Stimulated activated CD4-positive, alpha-beta T cell treated with anti-CD3 and anti-CD28 coated beads, Interleukin-12 subunit alpha, Interleukin-12 subunit beta, amount 100 ng/mL, for 4 hours (primary cell): ENCODE data around the gene MARK4.
A peak's percentile ranks its signal among the peaks of the same experiment; 100 is the strongest.
"Not testable (repeated sequence)": the region's sequence is repeated elsewhere in the genome, so short reads cannot be mapped to it uniquely, and the experiment has no call there.

Experiments used
- DNase-seq: peaks from one replicate; pipeline ENCODE4 v3.0.0-alpha.2; 2020

Gene MARK4

GRCh38 chr19:45250832-45251451, at the start of gene MARK4:
Gene MARK4, plus strand, starts transcription at chr19:45251271. Its CDS starts 318 bp downstream, at chr19:45251589.
- DNase-seq = peak; percentile 57

DNA sequence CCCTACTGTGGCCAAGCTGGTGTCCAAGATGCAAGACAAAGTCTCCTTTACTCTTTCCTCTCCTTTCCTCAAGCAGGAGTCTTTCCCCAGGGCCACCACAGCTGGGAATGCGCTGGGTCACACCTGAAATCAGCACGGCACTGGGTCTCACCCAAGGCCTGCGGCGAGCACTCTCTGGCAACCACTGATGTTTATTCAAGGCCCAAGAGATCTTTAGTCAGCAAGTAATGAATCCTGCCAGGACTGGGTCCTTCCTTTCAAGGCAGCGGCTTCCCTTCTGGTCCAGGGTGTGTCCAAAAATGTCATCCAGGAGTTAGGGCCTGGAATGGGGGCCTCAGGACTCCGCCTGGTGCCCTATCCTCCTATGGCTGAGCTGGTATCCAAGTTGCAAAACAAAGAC, 48.4 kb upstream of the MARK4 start:
- DNase-seq = no peak

GRCh38 chr19:45205810-45206209, 45.3 kb upstream of the MARK4 start:
- no peak for DNase-seq

DNA sequence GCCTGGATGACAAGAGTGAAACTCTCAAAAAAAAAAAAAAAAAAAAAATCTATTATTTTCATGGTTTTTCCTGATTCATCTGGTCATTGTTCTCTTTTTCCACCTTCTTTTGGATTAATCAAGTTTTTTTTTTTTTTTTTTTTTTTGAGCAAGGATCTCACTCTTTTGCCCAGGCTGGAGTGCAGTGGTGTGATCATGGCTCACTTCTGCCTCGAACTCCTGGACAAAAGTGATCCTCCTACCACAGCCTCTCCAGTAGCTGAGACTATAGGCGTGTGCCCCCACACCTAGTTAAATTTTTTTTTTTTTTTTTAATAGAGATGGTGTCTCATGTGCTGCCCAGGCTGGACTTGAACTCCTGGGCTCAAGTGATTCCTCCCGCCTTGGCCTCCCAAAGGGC, 44.7 kb upstream of the MARK4 start:
- no peak for DNase-seq

DNA sequence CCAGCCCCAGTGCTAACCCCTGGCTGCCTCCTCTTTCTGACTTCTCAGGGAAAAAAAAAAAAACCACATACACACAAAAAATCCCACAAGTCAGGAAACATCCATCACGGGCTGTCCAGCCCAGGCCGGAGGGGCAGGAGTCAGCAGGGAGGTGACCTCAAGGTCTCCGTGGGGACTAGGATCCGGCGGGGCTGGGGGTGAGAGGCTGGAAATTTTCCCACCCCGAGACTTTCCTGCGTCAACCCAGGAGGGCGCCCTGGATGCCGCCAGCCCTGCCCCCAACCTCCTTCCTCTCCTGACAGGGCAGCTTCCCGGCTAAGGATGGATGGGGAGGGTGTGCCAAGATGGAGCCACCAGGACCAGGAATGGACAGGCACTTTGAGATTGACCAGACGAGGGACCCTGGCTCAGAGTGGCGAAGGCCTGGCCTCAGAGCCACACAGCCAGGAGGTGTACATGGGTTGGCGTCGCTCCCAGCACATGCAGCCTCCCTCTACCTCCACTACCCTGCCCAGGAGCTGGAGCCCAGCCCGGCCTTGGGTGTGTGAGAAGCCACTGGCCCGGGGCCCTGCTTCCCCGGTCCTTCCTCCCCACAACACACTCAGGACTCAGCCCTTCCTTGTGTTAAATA, 39.2 kb upstream of the MARK4 start:
- DNase-seq = no peak

DNA sequence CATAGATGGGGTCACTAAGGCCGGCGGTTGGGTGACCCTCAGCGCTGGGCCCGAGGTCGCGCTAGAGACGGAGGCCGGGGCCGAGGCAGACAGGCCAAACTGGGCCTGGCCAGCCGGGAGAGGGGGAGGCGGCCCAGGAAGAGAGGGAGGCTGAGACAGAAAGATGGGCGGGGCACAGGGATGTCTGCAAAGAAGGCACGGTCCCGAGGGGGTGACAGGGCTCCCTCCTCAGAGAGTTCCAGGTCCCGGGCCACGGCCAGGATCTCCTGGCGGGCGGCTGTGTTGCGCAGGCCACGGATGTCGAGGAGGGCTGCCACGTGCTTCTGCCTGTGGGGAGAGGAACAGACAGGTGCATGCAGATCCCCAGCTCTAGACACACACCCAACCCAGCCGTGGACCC, 38.0 kb upstream of the MARK4 start:
- DNase-seq = no peak

DNA sequence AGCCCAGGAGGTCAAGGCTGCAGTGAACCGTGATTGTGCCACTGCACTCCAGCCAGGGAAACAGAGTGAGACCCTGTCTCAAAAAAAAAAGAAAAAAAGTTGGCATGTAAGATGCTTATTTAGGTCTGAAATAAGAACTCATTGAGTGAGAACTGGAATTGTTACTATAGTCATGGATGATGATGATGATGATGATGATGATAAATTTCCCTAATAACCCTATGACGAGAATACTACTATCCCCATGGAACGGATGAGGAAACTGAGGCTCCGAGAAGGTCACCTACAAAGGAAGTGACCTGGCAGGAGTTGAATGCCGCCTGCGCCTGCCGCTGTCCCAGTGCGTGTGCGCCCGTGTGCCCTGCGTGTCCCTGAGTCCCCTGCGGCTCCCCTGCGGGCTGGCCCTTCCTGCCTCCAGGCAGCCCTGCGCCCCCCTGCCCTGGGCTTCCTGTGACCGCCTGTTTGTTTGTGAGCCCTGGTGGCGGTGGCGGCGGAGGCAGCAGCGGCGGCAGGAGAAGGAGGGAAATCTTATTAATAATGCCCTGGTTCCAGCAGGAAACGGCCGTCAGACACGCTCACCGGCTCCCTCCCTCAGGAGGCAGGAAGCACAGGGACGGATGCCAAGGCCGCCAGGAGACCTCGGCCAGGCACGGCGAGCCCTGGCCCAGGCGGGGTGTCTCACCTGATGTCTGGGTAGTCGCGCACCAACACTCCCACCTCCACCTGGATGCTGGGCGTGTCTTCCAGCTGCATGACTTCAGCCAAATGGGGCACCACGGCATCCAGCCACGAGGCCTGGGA, 35.5 kb upstream of the MARK4 start:
- no peak for DNase-seq

DNA sequence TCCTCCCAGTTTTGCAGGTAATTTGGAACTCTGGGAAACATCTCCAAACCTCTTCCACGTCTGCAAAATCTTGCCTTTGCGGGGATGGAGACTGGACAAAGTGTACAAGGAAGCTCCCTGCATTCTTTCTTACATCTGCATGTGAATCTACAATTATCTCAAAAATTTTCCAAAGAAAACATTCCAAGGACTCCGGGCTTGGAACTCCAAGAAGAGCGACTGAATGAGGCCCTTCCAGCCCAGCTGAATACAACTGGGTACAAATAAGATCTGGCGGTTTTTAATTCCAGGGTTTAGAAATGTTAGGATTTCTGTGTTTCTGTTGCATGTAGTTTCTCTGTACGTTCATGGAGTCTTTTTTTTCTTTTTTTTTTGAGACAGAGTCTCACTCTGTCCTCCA, 34.4 kb upstream of the MARK4 start:
- DNase-seq = no peak

- no peak for DNase-seq
Observed at GRCh38 chr19:45217193-45217956, 33.7 kb upstream of the MARK4 start.

- DNase-seq = no peak
Observed at GRCh38 chr19:45217957-45218334, 33.1 kb upstream of the MARK4 start.

GRCh38 chr19:45218426-45218825, 32.6 kb upstream of the MARK4 start:
- no peak for DNase-seq

GRCh38 chr19:45218911-45219743, 31.9 kb upstream of the MARK4 start:
- no peak for DNase-seq

GRCh38 chr19:45222724-45223123, 28.3 kb upstream of the MARK4 start:
- no peak for DNase-seq

GRCh38 chr19:45223879-45224278, 27.2 kb upstream of the MARK4 start:
- no peak for DNase-seq

DNA sequence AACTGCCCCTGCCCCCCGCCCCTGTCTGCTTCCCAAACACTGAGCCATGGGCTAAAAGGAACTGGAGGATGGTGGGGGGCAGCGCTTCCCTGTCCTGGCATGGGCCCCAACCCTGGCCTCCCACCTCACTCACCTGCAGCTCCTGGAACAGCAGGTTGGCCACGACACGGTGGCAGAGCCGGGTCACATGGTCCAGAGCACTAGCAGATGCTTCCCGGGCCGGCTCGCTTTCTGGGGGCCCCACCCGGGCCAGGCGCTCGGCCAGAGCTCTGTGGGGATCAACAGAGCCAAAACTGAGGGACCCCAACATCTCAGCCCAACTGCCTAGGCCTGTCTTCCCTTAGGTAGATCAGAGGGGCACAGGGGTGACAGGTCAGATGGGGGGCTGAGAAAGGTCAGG, 26.4 kb upstream of the MARK4 start:
- DNase-seq = no peak

GRCh38 chr19:45229056-45229455, 22.0 kb upstream of the MARK4 start:
- DNase-seq = not testable (repeated sequence)

DNA sequence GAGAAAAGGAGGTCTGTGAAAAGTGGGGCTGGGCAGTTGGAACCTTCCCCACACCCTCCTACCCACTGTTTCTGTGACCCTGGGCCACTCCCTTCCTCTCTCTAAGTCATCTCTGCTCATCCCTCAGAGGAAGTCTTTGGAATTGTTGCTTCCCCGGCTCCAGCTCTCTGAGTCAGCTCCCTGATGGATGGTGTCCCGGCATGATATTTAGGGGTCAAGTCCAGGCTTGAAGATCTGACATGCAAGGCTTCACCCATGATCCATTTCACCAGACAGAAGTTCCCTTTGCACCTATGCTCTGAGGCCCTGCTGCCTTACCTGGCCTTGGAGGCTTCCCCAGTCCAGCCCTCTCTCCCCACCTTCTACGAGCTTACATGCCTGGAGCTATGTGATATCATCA, 19.2 kb upstream of the MARK4 start:
- no peak for DNase-seq

GRCh38 chr19:45234089-45234869, 16.8 kb upstream of the MARK4 start:
- no peak for DNase-seq

DNA sequence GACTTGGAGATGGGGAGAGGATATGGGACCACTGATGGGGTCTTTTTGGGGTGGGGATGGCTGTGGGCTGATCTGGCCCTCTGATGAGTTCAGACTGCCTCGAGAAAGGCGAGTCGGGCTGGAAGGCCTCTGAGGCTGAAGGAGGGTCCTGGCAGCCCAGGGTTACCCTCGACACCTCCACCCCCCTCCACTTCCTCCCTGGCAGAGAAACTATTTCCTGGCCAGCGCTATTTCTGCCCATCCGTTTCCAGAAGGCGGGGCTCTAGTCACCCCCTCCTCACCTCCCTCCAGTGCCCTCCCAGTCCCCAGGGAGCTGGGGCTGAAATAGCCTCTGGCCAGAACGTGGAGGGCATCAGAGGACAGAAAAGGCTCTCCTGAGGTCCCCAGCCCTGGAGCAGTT, 15.6 kb upstream of the MARK4 start:
- no peak for DNase-seq

DNA sequence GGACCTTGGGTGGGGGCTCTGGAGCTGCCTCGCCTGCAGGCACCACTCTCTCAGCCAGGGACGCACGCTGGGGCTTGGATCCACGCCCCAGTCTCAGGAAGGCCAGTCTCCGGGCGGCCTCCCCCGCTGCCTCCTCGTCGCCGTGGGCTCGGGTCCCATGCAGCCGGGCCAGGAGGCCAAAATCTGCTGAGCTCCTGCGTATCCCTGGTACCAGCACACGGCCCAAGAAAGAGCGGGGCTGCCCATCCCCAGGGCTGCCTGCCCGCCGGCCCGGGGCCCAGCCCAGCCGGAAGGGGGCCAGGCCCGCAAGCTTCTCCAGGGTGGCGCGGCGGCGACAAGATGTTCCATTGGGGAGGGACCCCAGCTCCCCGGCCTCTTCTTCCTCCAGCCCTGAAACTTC, 12.5 kb upstream of the MARK4 start:
- no peak for DNase-seq

GRCh38 chr19:45243144-45243732, 7.8 kb upstream of the MARK4 start:
- no peak for DNase-seq
